GM18951 (cell line): ENCODE results near the gene CDX1.
"Not testable (repeated sequence)": the region's sequence is repeated elsewhere in the genome, so short reads cannot be mapped to it uniquely, and the experiment has no call there.

Experiments used
- POLR2A ChIP-seq: IDR thresholded peaks from 4 replicates; pipeline ENCODE4 v1.6.1; 2011; ENCODE audit warnings: mild to moderate bottlenecking; ENCODE audit not compliant: insufficient read length, insufficient read depth; ENCODE audit errors: extremely low read depth
- in situ Hi-C: fragments of 300-500 bp; cut with MboI; formaldehyde crosslinking; loops from one replicate; pipeline ENCODE4 v1.12.0; 2022; ENCODE audit warnings: low sequenced_read_pairs, mixed read lengths, inconsistent platforms; ENCODE audit not compliant: unreplicated experiment

The CDX1 gene

GRCh38 chr5:150224483-150225027 is 58.0 kb downstream of the CDX1 start:
- in situ Hi-C loops: no loop called here
- TF ChIP-seq POLR2A: no peak

DNA sequence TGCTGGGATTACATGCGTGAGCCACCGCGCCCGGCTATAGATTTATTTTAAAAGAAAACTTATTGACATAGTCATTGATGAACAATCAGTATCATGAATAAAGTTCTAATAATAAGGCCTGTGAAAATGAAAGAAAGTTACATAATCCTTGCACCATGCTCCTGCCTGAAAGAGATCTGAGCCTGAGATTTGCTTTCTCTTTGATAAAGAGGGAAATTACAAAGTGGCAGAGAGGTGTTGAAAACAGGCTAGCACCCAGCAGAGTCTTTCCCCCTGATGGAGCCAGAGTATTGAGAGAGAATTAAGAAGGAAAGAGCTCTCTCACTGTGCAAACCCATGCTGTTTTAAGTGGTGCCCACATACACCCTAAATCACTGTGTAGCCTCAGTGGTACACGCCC is 60.5 kb downstream of the CDX1 start:
- in situ Hi-C loops: no loop called here
- no peak for TF ChIP-seq POLR2A

- in situ Hi-C loops: no loop called here
These were observed 61.2 kb downstream of the CDX1 start for GRCh38 chr5:150227606-150228273.

GRCh38 chr5:150229571-150229970 is 63.0 kb downstream of the CDX1 start:
- in situ Hi-C loops: no loop called here
- TF ChIP-seq POLR2A: no peak

More at GRCh38 chr5:150227606-150228273, 61.2 kb downstream of the CDX1 start:
- no peak for TF ChIP-seq POLR2A

- no peak for TF ChIP-seq POLR2A
- in situ Hi-C loops: no loop called here
These were observed 64.3 kb downstream of the CDX1 start for GRCh38 chr5:150230842-150231241.

DNA sequence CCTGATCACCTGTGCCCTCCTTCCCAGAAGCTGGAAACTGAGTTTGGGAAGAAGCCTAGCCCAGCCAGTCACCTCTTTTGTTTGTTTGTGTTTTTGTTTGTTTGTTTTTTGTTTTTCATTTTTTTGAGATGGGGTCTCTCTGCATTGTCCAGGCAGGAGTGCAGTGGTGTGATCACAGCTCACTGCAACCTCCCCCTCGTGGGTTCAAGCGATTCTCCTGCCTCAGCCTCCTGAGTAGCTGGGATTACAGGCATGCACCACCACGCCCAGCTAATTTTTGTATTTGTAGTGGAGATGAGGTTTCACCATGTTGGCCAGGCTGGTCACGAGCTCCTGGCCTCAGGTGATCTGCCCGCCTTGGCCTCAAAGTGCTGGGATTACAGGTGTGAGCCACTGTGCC is 67.1 kb downstream of the CDX1 start:
- in situ Hi-C loops: not testable (repeated sequence)
